ENCODE measurements around the gene TPM4. TPM values are rescaled to one million over a fixed set of nuclear protein-coding genes. Genes with fewer than 3 reads are reported as not detected.

TPM4 gene
- total RNA-seq, 1 donor from 2014 or later, result 386 TPM

DNA sequence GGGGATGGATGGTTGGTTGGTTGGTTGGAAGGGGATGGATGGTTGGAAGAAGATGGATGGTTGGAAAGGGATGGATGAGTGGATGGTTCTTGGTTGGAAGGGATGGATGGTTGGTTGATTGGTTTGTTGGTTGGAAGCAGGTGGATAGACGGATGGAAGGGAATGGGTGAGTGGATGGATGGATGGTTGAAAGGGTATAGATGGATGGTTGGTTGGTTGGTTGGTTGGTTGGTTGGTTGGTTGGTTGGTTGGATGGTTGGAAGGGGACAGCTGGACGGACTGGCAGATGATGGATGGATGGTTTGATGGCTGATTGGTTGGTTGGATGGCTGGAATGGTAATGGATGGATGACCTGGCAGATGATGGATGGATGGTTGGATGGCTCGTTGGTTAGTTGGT is 55.4 kb downstream of the TPM4 start:
- H3K4me3 ChIP-seq, result no peak overlapping the region
- no peak overlapping the region for H3K27ac ChIP-seq
- ATAC-seq (no peak), DNase-seq (no peak)
- H3K36me3 ChIP-seq, result peaks cover 67% of the 10 kb centered on the region
- H3K4me1 ChIP-seq, result no peaks in the 10 kb centered on the region
- no peaks in the 10 kb centered on the region for H3K9me3 ChIP-seq
- no peaks in the 10 kb centered on the region for H3K27me3 ChIP-seq
- TF ChIP-seq, protein P1, sequence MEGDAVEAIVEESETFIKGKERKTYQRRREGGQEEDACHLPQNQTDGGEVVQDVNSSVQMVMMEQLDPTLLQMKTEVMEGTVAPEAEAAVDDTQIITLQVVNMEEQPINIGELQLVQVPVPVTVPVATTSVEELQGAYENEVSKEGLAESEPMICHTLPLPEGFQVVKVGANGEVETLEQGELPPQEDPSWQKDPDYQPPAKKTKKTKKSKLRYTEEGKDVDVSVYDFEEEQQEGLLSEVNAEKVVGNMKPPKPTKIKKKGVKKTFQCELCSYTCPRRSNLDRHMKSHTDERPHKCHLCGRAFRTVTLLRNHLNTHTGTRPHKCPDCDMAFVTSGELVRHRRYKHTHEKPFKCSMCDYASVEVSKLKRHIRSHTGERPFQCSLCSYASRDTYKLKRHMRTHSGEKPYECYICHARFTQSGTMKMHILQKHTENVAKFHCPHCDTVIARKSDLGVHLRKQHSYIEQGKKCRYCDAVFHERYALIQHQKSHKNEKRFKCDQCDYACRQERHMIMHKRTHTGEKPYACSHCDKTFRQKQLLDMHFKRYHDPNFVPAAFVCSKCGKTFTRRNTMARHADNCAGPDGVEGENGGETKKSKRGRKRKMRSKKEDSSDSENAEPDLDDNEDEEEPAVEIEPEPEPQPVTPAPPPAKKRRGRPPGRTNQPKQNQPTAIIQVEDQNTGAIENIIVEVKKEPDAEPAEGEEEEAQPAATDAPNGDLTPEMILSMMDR (IDR thresholded peaks at IDR 0.05), result no peak
- intact Hi-C loops (cut with DNase I), result no loop called here

DNA sequence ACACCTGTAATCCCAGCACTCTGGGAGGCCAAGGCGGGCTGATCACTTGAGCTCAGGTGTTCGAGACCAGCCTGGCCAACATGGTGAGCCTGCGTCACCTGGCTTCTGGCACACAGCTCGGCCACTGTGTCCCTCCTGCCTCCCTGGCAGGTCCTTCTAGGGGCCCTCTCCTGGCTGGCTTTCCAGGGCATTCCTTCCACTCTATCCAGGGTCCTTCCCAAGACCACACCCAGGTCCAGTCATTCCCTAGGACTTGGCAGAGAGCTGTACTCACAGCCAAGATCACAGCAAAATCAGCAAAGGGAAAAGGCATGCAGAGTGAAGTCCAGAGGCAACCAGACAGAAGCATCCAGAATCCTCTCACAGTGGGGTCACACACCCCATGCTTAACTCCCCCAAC is 57.5 kb downstream of the TPM4 start:
- Histone ChIP-seq H3K4me3 (no peak overlapping the region), H3K27me3 (no peaks in the 10 kb centered on the region), H3K9me3 (no peaks in the 10 kb centered on the region), H3K4me1 (no peaks in the 10 kb centered on the region), H3K36me3 (peaks cover 45% of the 10 kb centered on the region), H3K27ac (no peak overlapping the region)
- ATAC-seq, result no peak
- TF ChIP-seq, protein P1 (IDR thresholded peaks at IDR 0.05), result no peak
- intact Hi-C loops (cut with DNase I), result no loop called here
- no peak for DNase-seq

DNA sequence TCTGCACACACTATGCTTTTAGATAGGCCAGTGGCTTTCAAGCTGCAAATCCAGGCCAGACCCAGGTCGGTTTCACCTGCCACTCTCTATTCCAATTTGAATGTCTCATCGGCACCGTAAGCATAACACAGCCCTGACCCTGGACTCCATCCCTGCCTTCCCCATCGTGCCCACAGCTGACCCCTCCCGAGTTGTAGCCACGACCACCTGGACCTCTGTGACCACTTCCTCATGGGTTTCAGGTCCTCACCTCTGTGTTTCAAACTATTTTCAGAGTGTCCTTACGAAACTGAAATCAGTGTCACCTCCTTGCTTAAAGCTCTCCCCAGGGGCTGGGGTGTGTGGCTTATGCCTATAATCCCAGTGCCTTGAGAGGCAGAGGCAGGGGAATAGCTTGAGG is 58.2 kb downstream of the TPM4 start:
- DNase-seq (no peak), ATAC-seq (no peak)
- peaks cover 38% of the 10 kb centered on the region for H3K36me3 ChIP-seq
- no peaks in the 10 kb centered on the region for H3K9me3 ChIP-seq
- no peaks in the 10 kb centered on the region for H3K4me1 ChIP-seq
- TF ChIP-seq, protein P1 (IDR thresholded peaks at IDR 0.05), result no peak
- intact Hi-C loops (cut with DNase I), result no loop called here
- no peak overlapping the region for H3K27ac ChIP-seq
- H3K4me3 ChIP-seq, result no peak overlapping the region
- no peaks in the 10 kb centered on the region for H3K27me3 ChIP-seq

DNA sequence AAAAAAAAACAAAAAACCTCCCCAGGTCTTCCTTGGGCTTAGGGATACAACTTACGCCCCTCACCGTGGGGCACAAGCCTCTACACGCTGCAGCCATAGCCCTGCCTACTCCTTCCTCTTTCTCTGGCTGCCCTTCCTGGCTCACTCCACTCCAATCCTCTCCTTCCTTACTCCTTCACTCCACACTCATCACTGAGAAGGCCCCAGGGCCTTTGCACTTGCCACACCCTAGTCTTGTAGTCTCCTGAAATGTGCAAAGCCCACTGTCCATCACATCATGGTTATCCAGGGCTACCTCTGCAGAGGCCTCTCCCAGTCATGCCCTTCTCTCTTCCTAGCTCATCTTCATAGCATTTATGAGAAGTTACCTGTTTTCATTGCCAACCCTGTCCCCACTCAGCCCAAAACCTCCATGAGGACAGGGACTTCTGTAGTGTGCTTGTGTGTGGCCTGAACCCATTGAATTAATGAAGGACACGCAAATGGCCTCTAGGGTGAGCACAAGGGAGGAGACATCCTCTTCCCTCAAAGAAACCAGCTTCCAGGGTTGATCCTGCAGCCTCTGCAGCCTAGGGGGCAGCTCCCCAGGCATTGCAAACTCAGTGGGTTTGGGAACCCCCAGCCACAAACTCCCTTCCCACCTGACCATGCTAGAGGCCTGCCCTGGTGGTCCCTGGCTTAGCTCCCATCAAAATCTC is 59.3 kb downstream of the TPM4 start:
- H3K4me3 ChIP-seq, result no peak overlapping the region
- H3K4me1 ChIP-seq, result no peaks in the 10 kb centered on the region
- H3K9me3 ChIP-seq, result no peaks in the 10 kb centered on the region
- DNase-seq, result no peak
- peaks cover 28% of the 10 kb centered on the region for H3K36me3 ChIP-seq
- intact Hi-C loops (cut with DNase I), result no loop called here
- H3K27ac ChIP-seq, result no peak overlapping the region
- TF ChIP-seq, protein P1 (IDR thresholded peaks at IDR 0.05), result no peak
- H3K27me3 ChIP-seq, result no peaks in the 10 kb centered on the region
- ATAC-seq, result no peak

DNA sequence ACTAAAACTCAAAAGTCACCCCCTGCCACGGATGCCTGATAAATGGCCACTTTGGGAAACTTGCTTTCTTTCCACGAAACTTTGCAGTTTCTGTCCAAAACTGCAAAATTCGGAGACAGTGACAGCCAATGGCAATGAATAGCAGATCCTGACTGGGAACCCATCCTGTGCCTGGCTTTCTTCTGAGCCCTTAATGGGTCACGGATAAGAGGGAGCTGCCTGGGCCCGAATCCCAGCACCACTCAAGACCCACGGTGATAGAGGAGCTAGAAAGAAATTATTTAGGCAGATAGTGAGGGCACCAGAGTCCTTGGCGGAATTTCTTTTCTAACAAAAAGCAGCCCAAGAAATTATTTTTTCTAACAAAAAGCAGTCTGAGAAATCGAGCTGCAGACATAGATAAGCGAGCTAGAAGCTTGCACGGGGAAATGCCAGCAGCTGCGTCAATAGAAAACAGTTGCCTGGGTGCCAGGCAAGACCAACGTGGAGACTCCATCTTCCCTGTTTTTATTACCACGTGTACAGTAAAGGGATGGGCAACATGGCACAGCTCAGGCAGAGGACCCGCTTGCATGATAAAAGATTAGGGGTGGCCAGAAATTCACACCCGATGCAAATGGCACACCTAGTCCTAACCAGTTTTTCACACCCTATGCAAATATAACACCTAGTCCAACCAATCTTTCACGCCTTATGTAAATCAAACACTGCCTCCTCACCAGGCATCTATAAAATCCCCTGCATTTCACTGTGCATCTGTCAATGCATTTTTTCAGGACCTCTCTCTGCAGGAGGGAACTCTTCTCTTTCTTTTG is 60.1 kb downstream of the TPM4 start:
- H3K4me1 ChIP-seq, result no peaks in the 10 kb centered on the region
- no peaks in the 10 kb centered on the region for H3K27me3 ChIP-seq
- H3K27ac ChIP-seq, result no peak overlapping the region
- intact Hi-C loops (cut with DNase I), result no loop called here
- H3K4me3 ChIP-seq, result no peak overlapping the region
- DNase-seq (no peak), ATAC-seq (no peak)
- TF ChIP-seq, protein P1 (IDR thresholded peaks at IDR 0.05), result no peak
- peaks cover 22% of the 10 kb centered on the region for H3K36me3 ChIP-seq
- no peaks in the 10 kb centered on the region for H3K9me3 ChIP-seq

Measured in upper lobe of right lung (tissue), 1 donor.